OCI-LY3 (cell line): ENCODE measurements around the gene XNDC1N.

Source experiments
- EZH2phosphoT487 ChIP-seq: fragments of 200-600 bp; shearing (Covaris generic); IDR thresholded peaks from 2 replicates; pipeline ENCODE4 v1.6.1; 2018; ENCODE audit warnings: antibody characterized with exemption, mixed run types, low read depth
- TF ChIP-seq, protein P1 (sequence below): fragments of 200-600, 300-600 bp; sonication (generic); IDR thresholded peaks from 2 replicates; pipeline ENCODE4 v1.5.1; 2014; ENCODE audit warnings: antibody characterized with exemption, low read length, low read depth

DNA sequence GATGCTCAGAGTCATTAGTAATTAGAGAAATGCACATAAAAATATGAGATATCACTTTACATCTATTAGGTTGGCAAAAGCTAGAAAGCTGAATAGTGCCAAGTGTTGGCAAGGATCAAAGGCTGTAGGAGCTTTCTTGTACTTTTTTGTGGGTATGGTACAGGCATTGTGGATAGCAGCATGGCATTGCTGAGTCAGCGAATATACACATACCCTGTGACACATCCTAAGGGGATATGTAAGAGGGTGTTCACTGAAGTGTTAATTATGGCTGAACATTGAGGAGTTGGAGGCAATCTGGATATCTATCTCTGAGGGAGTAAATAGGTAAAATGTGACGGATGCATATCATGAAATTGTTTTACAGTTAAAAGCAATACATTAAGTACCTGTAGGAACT lies 43.3 kb upstream of the XNDC1N start:
- TF ChIP-seq, protein P1, sequence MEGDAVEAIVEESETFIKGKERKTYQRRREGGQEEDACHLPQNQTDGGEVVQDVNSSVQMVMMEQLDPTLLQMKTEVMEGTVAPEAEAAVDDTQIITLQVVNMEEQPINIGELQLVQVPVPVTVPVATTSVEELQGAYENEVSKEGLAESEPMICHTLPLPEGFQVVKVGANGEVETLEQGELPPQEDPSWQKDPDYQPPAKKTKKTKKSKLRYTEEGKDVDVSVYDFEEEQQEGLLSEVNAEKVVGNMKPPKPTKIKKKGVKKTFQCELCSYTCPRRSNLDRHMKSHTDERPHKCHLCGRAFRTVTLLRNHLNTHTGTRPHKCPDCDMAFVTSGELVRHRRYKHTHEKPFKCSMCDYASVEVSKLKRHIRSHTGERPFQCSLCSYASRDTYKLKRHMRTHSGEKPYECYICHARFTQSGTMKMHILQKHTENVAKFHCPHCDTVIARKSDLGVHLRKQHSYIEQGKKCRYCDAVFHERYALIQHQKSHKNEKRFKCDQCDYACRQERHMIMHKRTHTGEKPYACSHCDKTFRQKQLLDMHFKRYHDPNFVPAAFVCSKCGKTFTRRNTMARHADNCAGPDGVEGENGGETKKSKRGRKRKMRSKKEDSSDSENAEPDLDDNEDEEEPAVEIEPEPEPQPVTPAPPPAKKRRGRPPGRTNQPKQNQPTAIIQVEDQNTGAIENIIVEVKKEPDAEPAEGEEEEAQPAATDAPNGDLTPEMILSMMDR = no peak
- TF ChIP-seq EZH2phosphoT487 = no peak
